Measurements from ENCODE around the gene MYO5C.
"Not testable (repeated sequence)": the region's sequence is repeated elsewhere in the genome, so short reads cannot be mapped to it uniquely, and the experiment has no call there.

MYO5C gene

DNA sequence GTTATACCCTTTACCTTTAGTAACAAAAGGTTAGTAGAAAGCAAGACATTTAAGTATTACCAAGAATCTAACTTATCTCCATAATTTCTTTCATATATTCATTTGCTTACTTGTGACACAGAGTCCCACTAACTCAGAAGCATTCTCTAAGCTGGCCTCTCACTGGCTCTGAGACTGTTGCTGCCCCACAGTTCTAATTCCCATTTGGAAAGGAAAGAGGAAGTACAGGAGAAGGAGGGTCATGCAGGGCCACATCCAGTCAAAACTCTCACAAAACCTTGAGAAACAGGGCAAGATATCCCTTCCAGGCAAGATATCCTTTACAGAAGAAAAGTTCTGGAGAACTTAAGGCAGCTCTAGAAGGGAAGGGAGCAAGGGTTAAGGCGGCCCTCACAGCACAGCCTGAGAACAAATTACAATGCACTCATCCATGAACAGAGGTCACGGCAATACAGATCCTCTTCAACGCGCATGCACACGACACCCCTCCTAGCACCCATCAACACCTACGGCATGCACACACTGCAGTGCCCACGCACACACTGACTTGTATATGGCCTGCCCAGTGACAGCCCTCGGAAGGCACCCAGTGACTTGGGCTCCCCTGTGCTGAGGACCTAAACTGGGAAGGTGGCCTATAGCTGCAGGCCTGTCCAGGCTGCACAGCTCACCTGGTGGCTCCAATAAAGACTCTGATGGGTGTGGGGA lies 13.0 kb upstream of the MYO5C start:
- DNase-seq (ENCODE audit: low read depth), result no peak

DNA sequence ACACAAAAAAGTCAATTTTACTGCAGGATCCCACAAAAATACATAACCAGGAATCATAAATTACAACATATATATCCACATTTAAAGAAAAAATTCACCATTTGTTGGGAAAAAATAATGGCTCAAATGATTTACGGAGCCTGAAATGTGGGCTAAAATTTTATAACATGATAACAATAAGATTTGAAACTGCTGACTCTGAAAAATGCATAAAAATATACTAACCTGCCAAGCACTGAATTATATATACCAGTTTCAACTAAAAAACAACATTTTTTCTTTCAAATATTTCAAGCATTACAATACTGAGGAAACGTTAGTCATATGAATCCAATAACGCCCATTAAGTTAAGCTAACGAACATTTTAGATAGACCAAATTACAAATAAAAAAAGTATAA lies 12.2 kb upstream of the MYO5C start:
- no peak for DNase-seq (ENCODE audit: low read depth)

DNA sequence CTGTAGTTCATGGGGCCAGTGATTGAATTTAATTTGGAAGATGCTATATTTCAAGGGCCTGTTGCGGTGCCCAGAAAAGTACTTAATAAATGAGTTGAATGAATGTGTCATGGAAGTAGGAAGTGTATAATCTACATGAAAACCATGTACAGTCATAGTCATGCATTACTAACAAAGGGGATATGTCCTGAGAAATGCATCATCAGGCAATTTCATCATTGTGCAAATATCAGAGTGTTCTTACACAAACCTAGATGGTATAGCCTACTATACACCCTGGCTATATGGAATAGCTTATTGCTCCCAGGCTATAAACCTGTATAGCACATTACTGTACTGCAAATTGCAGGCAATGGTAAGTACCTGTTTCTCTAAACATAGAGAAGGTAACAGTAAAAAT lies 10.7 kb upstream of the MYO5C start:
- peak; percentile 32 for DNase-seq (ENCODE audit: low read depth)

DNA sequence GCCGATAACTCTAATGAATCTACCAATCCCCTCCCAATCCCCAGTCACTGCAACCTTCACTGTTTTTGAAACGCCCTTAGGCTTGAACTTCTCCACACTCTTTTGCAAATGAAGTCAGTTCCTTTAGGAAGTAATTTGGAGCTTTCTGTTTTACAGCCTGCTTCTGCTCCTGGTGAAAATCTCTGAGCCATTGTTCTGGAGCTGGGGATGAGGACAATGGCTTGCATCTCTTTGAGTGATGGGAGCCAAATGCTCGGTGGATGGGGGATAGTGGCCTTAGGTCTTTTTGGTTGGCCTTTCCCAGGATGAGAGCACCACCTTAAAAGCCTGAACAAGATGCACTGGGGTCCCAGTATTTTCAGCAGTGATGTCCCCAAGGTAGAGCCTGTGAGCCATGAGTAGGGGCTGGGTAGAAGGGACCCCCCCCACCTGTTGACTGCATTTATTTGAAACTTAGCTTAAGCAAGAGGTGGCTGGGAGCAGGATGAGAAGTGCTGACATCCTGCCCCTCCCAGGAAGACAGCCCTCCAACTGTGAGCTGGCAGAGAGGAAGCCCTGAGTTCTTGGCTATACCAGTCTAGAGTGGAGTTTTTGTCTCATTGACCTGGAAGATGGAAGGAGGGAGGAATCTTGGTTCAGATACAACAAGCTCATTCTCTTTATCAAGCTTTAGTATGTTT lies 7.6 kb upstream of the MYO5C start:
- no peak for DNase-seq (ENCODE audit: low read depth)

DNA sequence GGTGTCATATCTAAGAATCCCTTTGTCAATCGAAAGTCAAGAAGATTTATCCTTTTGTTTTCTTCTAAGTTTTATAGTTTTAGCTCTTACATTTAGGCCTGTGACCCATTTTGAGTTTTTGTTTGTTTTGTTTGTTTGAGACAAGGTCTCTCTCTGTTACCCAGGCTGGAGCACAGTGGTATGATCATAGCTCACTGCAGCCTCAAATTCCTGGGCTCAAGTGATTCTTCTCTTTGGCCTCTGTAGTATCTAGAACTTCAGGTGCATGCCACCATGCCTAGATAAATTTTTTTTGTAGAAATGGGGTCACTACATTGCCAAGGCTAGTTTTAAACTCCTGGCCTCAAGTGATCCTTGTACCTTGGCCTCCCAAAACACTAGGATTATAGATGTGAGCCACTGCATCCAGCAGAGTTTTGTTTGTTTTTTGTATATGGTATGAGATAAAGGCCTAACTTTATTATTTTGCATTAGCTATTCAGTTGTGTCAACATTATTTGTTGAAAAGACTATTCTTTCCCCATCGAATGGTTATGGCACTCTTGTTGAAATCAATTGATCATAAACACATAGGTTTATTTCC lies 5.8 kb upstream of the MYO5C start:
- DNase-seq (ENCODE audit: low read depth), result no peak

DNA sequence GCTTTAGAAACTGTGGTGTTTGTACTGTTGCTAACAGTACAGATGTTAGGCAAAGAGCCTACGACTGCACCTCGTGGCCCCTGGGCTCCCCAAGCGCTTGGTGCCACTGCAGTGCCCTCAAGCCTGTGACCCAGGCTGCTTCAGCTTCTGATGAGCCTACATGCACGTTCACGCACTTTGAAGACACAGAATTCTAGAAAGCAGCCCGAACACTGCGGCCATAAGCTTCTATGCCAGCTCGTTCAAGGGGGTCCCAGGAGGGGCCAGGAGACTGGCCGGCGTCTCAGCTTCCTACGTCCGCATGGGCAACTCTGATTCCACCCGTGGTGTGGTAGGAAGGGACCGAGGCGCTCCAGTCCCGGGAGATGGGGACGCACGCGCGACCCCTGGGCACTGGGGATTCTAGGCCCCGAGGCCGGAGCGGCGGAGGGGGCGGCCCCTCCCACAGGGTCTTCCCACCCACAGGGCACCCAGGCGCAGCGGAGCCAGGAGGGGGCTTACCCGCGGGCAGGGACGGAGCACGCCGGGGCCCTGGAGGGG lies 653 bp downstream of the MYO5C start:
- DNase-seq (ENCODE audit: low read depth), result no peak

DNA sequence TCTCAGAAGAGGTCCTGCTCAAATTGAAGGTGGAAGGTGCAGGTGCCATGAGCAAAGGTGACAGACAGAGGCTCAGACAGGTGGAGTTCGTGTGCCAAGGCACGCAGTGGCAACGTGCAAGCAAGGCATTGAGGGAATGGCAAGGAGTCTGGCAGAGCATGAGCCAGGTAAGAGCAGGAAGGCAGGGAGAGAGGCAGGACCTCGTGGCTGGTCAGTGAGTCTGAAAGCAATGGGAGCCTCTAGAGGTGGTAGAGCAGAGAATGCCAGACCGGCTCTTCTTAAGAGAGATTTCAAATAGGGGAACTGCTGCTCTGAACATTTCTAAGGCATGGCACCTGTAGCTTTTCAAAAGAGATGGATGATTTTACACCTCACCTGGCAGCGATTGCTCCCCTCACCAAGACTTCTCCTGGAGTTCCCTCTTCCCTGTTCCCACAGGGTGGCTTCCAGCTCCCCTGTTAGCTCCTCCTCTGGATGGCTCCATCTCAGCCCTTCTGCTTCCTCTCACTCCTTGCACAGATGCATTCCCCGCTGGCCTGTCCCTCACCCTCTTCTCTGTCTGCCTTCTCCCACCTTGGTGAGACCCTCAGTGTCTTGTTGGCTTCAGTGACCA lies 2.7 kb downstream of the MYO5C start:
- DNase-seq (ENCODE audit: low read depth), result no peak

DNA sequence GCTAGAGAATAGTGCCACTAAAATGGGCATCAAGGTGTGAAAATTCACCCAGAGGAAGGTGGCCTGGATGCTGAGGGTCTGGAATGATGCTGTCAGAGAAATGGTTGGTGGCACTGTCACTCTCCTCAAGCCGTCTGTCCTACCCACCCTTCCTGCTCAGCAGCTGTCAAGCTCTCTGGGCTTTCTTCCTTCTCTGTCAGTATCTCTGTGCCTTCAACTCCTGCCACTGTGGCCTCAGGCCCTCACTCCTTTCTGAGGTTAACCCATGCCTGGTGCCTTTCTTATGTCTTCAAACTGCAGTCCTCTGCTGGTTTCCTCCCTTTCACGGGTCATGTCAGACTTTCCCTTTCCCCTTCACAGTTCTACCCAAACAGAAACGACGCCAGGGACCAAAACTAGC lies 4.4 kb downstream of the MYO5C start:
- DNase-seq (ENCODE audit: low read depth), result no peak

DNA sequence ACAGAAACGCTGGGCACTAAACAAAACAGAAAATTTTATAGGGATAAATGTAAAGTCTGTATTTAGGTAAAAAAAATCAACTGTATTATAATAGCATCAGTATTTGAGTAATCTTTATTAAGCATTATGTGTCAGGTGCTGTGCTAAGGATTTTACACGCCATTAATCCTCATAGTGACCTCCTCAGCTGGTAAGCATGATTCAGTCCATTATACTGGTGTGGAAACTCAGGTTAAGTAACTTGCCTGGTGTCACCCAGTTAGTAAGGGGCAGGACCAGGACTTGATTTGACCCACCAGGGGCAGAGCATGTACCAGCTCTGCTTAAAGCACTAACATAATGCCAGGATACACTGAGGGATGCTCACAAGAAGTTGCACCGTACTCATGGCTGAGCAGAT lies 4.8 kb downstream of the MYO5C start:
- DNase-seq (ENCODE audit: low read depth), result no peak

DNA sequence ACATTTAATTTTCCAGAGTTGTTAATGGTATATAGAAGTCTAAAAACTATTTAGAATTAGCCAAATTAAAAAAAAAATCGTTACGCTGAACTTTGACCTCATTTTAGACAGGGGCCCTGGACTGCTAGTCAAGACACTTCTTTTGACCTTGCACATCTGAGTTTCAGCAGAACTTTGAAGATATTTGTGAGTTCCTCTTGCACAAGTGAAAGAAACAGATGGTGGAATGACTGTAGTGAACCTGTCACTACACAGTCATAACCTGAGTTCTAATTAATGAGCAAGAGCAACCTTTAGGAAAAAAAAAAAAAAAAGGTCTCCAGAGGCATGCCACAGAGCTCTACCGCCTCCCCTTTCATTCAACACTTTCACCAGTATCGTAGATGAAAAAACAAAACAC lies 5.3 kb downstream of the MYO5C start:
- no peak for DNase-seq (ENCODE audit: low read depth)

DNA sequence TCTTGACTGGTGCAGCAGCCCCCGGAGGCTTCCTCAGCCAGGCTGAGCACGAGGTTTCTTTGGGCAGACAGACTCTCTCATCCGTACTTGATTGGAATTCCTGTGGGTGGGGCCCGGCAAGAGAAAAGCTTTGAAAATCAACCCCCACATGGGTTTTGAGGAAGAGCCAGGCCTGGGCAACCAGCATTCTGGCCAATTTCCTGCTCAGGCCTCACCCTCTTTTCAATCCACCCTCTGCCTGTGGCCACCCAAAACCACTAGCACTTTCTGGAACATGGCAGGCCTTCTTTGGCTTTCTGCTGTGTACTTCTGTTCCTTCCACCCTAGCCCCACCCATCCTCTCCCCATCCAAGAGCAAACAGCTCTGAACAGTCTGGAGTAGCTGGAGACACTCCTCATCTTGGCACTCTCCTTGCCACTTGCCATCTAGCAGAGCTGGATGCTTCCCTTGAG lies 5.9 kb downstream of the MYO5C start:
- DNase-seq (ENCODE audit: low read depth), result no peak

DNA sequence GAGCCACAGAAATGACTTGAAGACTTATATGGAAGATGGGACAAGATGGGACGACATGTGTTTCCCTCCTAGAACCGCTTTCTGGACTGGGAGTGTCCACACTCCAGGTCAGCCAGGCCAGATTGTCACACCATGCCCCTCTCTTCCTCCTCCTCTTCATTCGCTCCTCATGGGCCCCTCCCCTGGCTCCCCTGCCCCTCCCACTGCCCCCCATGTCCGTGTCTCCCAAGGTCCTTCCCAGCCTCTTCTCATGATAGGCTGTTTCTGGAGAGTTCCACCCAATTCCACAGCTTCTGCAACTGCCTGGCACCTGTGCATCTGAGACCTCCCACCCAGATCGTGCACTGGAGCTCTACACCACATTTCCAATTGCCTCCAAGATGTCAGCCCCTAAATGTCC lies 6.6 kb downstream of the MYO5C start:
- DNase-seq (ENCODE audit: low read depth), result no peak

DNA sequence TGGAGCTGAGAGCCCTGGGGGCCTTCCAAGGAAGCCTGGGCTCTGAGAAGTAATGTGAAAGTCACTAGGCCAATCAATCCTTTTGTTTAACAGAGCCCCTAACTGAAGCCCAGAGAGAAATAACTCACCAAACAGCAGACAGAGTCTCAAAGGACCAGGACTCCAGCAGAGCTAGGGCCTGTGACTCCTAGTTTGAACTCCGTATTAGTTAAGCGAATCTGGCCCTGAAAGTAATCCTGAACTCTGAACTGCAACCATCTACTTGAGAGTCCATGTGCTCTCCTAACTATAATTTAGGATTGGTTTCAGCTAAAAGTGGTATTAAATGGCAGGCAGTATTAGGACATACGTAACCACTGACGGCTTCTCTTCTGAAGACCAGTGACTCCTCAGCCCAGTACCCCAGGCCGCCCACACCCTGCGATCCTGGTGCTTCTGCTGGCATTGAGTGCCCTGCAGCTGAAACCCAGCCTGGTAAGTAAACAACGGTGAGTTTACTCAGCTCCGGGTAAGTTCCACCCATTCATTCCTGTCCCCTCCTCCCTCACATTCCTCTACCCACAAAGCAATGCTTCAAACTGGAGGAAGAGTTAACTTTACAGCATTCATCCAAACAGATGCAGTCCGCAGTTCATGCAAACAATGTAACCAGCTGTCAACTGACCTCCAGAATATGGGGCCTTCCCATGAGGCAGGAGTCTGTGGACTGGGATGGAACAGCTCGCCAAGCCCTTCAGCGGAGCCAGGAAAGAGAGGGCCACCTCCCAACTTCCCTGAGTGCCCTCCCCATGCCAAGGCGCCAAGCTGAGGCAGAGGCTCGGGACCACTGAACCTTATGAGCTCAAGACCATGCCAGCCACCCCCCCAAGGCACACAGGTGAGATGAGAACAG lies 7.3 kb downstream of the MYO5C start:
- DNase-seq (ENCODE audit: low read depth), result no peak

DNA sequence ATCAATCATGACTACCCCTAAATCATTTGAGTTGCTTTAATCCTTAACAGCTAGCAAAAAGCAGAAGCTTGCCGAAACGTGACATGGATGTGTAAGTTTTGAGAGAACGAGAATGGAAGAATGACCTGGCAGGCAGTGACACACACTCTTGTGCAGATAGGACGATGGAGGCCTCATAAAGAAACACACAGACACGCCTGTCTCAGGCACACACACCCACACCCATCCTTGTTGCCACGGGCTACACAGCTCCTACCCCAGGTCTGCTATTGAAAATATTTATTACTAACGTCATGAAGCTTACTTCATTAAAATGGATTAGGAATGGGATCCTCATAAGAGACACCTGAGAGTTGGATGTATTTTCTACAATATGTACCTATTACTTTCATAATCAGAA lies 8.5 kb downstream of the MYO5C start:
- no peak for DNase-seq (ENCODE audit: low read depth)

DNA sequence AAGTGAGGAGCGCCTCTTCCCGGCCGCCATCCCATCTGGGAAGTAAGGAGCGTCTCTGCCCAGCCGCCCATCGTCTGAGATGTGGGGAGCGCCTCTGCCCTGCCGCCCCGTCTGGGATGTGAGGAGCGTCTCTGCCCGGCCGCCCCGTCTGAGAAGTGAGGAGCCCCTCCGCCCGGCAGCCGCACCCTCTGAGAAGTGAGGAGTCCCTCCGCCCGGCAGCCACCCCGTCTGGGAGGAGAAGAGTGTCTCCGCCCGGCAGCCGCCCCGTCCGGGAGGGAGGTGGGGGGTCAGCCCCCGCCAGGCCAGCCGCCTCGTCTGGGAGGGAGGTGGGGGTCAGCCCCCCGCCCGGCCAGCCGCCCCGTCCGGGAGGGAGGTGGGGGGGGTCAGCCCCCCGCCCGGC lies 9.7 kb downstream of the MYO5C start:
- not testable (repeated sequence) for DNase-seq (ENCODE audit: low read depth)

DNA sequence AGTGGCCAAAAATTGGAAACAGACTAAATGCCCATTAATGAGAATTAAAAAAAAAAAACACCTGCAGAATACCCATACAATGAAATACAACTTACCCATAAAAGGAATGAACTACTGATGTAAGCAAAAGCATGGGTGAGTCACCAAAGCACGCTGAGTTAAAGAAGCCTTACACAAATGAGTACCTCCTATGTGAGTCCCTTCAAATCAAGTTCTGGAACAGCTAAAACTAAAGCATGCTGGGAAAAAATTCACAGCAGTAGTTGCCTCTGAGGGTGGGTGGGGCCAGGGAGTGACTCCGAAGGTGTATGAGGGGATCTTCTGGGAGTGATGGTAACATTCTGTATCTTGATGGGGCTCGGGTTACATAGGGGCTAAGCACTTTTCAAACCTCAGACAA lies 11.4 kb downstream of the MYO5C start:
- DNase-seq (ENCODE audit: low read depth), result no peak

DNA sequence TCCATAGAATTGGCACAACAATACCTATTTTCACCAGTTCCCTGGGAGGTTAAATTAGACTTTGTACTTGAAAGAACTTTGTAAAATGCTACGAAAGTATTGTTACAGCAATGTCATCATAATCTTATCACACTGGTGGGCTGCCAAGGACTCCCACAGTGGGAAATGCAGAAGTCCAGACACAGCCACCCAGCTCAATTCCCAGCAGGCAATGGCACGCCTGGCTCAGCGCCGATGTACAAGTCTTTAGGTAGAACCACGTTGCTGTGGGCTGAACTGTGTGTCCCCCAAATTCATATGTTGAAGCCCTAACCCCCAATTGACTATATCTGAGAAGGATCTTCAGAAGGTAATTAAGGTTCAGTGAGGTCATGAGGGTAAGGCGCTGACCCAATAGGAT lies 12.3 kb downstream of the MYO5C start:
- no peak for DNase-seq (ENCODE audit: low read depth)

DNA sequence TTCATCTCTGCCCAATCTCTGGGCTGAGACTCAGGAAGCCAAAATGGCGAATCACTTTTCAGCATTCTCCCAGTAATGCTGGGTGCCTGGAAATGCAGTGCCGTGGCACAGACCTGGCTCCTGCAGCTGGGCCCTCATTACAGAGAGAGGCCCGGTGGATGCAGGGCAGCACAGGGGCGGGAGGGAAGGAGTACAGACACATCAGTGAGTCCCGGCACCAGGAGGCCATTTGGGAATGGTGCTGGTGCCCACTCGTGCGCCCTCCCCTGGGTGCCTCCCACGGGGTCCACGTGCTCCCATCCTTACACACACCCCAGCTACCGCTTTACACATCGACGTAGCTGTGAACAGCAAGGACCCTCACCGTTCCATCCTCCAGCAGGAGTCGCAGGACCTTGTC lies 13.2 kb downstream of the MYO5C start:
- DNase-seq (ENCODE audit: low read depth), result no peak

DNA sequence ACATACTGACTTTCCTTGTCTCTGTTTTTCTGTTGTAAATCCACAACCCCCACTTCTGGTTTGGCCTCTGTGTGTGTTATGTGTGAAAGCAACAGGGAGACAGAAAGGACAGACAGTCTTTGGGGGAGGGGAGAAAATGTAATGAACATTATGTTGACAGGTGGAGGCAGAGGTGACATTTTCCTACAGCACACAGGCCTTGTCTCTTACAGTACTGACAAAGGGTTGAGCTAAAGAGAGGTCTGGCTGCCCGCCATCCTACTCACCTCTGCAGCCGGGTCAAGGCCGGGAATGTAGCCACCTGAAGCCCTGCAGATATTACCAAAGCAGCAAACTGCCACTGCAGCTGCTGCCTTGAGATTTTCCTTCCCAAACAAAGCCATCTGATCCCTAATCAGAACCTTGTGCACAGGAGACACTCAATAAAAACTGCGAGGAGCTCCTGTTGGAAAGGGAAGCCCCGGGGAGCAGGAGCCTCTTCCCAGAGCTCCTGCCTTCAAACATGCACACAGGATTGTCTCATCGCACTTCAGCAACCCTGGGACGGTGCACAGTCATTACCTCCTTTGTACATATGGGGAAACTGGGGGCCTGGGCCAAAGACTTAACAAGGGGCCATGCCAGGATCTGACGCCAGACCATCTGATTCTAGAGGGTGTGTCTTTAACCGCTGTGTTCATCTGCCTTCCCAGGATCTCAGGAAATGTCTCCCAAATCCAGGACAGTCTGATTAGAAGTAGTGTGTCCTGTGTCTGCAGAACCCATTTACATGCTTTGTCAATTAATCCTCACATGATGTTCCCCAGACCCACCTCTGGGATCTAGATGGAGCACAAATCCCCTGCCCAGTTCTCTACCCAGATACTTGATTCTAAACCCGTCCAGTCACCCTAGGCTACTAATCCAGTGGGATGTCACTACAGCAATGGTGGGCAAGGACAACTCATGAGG lies 14.2 kb downstream of the MYO5C start:
- DNase-seq (ENCODE audit: low read depth), result no peak

DNA sequence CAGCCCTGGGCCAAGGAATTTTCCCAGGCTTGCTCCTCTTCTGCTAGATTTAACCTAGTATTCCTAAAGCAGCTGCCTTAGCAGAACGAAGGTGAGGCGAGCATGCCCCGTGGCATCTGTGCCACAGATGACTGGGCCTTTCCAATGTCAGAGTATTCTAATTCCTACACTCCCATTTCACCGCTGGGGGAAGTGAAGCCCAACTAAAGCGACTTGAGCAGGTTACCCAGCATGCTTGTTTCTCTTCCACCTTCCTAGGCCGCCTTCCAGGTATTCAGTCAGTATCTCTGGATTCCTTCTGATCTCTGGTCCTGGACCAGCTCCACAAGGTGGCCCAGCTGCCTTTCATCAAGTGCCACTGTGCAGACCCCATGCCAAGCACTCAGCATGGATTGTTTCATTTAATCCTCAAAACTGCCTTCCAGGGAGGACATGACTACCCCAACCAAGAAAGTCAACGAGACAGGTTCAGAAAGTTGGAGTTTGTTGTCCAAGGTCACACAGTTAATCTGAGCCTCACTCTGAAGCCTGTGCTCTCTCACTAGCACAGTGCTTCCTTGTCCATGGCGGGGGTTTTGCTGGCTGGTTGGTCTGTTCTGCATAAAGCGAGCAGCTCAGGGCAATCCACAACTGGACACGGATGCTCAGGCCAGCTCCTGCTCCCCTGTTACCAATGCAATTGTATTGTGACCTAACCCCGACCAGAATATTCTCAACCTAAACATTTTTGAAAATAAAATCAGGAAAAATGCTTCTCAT lies 15.1 kb downstream of the MYO5C start:
- no peak for DNase-seq (ENCODE audit: low read depth)

Measured in stromal cell of bone marrow (primary cell).